K562 (cell line): ENCODE data around the gene CCDC137. TPM values are rescaled to one million over a fixed set of nuclear protein-coding genes. Genes with fewer than 3 reads are reported as not detected.

Source experiments
- CBFA2T2 ChIP-seq: fragments of 450-650 bp; conservative IDR thresholded peaks from 2 replicates; pipeline ENCODE4 v1.6.1; 2017; ENCODE audit warnings: mild to moderate bottlenecking
- CCAR2 ChIP-seq: fragments of 200-400 bp; formaldehyde crosslinking; IDR thresholded peaks from 2 replicates; pipeline ENCODE4 v1.6.1; 2017; ENCODE audit warnings: mild to moderate bottlenecking, low read depth, low read length
- CSDE1 ChIP-seq, 2 experiments: fragments of 450-650 bp; IDR thresholded peaks; 2 replicates each; pipeline ENCODE4 v1.6.1; 2016; ENCODE audit warnings: mild to moderate bottlenecking in 1 of 2
- DMBX1 ChIP-seq: fragments of 250-450 bp; sonication (Bioruptor Pico); IDR thresholded peaks from 2 replicates; pipeline ENCODE4 v1.8.0; 2022; ENCODE audit warnings: inconsistent platforms, mild to moderate bottlenecking, moderate library complexity, borderline replicate concordance
- ETV6 ChIP-seq, 3 experiments: fragments of 150-350 bp in 1 of 3; sonication (generic) in 1 of 3; formaldehyde crosslinking in 1 of 3; IDR thresholded peaks; 2 replicates each; pipeline versions ENCODE4 v1.6.1 to v1.8.0; 2014 to 2022; ENCODE audit warnings: borderline replicate concordance in 2 of 3, low read depth in 2 of 3, antibody characterized with exemption in 1 of 3, low read length in 1 of 3, mild to moderate bottlenecking in 1 of 3, missing genetic modification reagents in 1 of 3
- GABPA ChIP-seq: fragments of 200-800 bp; sonication (Bioruptor generic); conservative IDR thresholded peaks from 2 replicates; pipeline ENCODE4 v1.6.1; 2016; ENCODE audit warnings: low read depth, missing genetic modification characterization, missing compliant biosample characterization
- GABPB1 ChIP-seq: sonication (generic); formaldehyde crosslinking; IDR thresholded peaks from 2 replicates; pipeline ENCODE4 v1.8.0; 2022; ENCODE audit warnings: mild to moderate bottlenecking, missing genetic modification reagents
- JUNB ChIP-seq: fragments of 450-650 bp; formaldehyde crosslinking; conservative IDR thresholded peaks from 2 replicates; pipeline ENCODE4 v1.4.0; 2020; ENCODE audit warnings: mild to moderate bottlenecking
- LCOR ChIP-seq: sonication (generic); formaldehyde crosslinking; IDR thresholded peaks from 2 replicates; pipeline ENCODE4 v1.8.0; 2022; ENCODE audit warnings: mild to moderate bottlenecking, missing genetic modification reagents
- MTA1 ChIP-seq: fragments of 450-650 bp; IDR thresholded peaks from 2 replicates; pipeline ENCODE4 v1.6.1; 2017; ENCODE audit warnings: borderline replicate concordance
- MYBL2 ChIP-seq, 2 experiments: fragments of 450-650 bp in 1 of 2; sonication (generic) in 1 of 2; formaldehyde crosslinking in 1 of 2; IDR thresholded peaks; 2 replicates each; pipeline versions ENCODE4 v1.6.1 to v1.8.1; 2017 to 2022; ENCODE audit warnings: borderline replicate concordance in 1 of 2, inconsistent platforms in 1 of 2, low read depth in 1 of 2, mild to moderate bottlenecking in 1 of 2, missing genetic modification reagents in 1 of 2, moderate library complexity in 1 of 2
- NR3C1 ChIP-seq: sonication (generic); formaldehyde crosslinking; IDR thresholded peaks from 2 replicates; pipeline ENCODE4 v1.8.1; 2022; ENCODE audit warnings: missing genetic modification reagents
- PCBP1 ChIP-seq: fragments of 200-400 bp; formaldehyde crosslinking; IDR thresholded peaks from 2 replicates; pipeline ENCODE4 v1.6.1; 2018; ENCODE audit warnings: mild to moderate bottlenecking, low read depth, low read length; ENCODE audit not compliant: poor library complexity, severe bottlenecking
- PHB2 ChIP-seq: fragments of 450-650 bp; IDR thresholded peaks from 2 replicates; pipeline ENCODE4 v1.6.1; 2017; ENCODE audit warnings: low read depth
- PML ChIP-seq: IDR thresholded peaks from 2 replicates; pipeline ENCODE4 v1.6.1; 2012; ENCODE audit warnings: low read length, inconsistent platforms
- POLR2G ChIP-seq: fragments of 200-400 bp; formaldehyde crosslinking; IDR thresholded peaks from 2 replicates; pipeline ENCODE4 v1.6.1; 2017; ENCODE audit warnings: low read depth, mild to moderate bottlenecking, antibody characterized with exemption, low read length, moderate library complexity
- SRSF7 ChIP-seq: fragments of 200-400 bp; formaldehyde crosslinking; optimal IDR thresholded peaks from 2 replicates; pipeline ENCODE3; 2017; ENCODE audit warnings: mild to moderate bottlenecking, low read depth, low read length
- TBL1XR1 ChIP-seq, 2 experiments: IDR thresholded peaks; 2 replicates each; pipeline ENCODE4 v1.6.1; 2012; ENCODE audit warnings: improper control_type of control experiment in 2 of 2, low read length in 2 of 2, mild to moderate bottlenecking in 1 of 2
- ZFP30 ChIP-seq: fragments of 250-450 bp; sonication (Bioruptor Pico); IDR thresholded peaks from 2 replicates; pipeline ENCODE4 v1.8.0; 2022; ENCODE audit warnings: moderate library complexity, mild to moderate bottlenecking, inconsistent platforms, borderline replicate concordance
- ZNF146 ChIP-seq: IDR thresholded peaks from one replicate; pipeline ENCODE4 v1.6.1; 2018; ENCODE audit warnings: missing compliant biosample characterization; ENCODE audit not compliant: unreplicated experiment
- polyA plus RNA-seq, 8 experiments: library from polyadenylated mRNA; depleted of rRNA in 4 of 8; stranded (reverse) in 5 of 8; unstranded in 3 of 8; fragments of >200 nt; fragmentation: Nextera tagmentation in 2 of 8; fragmentation: Illumina TruSeq in 1 of 8; extraction: Ambion mirVana in 2 of 8; extraction: Trizol in 1 of 8; gene quantifications; 2 replicates each; pipeline versions ENCODE4 v1.2.1 to v1.2.3, GENCODE V29; 2011 to 2014; ENCODE audit warnings: inconsistent platforms in 1 of 8, missing spikeins in 1 of 8
- total RNA-seq, 7 experiments: library from RNA; depleted of rRNA in 6 of 7; stranded (reverse); fragments of >200 nt in 6 of 7; fragmentation: Illumina TruSeq in 2 of 7; extraction: Trizol in 2 of 7; gene quantifications; 2 replicates each; pipeline versions ENCODE4 v1.2.1 to v1.2.3, GENCODE V29; 2011 to 2021; ENCODE audit warnings: low replicate concordance in 1 of 7
- TF ChIP-seq, protein P1 (sequence below): sonication (generic); formaldehyde crosslinking; IDR thresholded peaks from 2 replicates; pipeline ENCODE4 v1.4.0; 2020; ENCODE audit warnings: mild to moderate bottlenecking, missing genetic modification reagents
- TF ChIP-seq, protein P2 (sequence below): fragments of 450-650 bp; conservative IDR thresholded peaks from 2 replicates; pipeline ENCODE4 v1.6.1; 2016; ENCODE audit warnings: missing genetic modification characterization, low read depth, mild to moderate bottlenecking, control low read depth, missing compliant biosample characterization
- TF ChIP-seq, protein P3 (sequence below): IDR thresholded peaks from 2 replicates; pipeline ENCODE4 v1.6.1; 2016; ENCODE audit warnings: missing genetic modification characterization, missing compliant biosample characterization

CCDC137 gene
- total and polyA plus RNA-seq, 9 of the 15 experiments (the other 6 are each of a cell fraction or from before 2014, with no cell fraction given) = 2.3 to 68.1 (median 38.3) TPM

DNA sequence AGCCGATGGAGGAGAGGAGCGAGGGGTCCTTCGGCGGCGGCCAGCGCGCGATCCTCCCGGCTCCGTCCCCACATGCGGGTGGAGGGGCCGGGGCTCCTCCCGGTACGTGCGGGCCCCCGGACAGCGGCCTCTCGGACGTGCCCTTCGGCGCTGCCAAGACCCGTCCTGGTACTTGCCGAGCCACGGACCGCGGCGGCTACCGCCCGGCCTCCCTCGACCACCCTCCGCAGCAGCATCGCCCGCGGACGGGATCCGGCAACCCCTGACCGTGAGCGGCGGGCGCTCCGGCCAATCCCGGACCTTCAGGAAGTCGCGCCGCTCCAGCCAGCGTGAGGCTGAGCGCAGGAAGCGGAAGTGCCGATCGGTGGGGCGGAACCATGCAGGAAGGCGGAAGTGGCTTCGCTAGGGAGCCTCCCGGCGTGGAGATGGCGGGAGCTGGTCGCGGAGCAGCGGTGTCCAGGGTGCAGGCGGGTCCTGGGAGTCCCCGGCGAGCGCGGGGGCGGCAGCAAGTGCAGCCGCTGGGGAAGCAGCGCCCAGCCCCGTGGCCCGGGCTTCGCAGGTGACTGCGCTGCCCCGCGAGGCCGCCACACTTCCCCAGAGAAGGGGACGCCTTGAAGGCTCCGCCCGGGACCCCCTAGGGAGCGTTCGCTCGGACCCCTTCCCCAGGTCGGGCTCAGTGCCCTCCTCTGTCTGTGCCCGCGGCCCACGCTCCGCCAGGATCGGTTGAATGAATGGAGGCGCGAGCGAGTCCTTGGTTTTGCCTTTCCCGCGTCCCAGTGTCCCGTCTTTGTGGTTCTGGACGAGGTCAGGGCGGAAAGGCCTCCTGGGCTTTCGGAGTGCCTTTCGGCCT lies at the start of gene CCDC137, which contains the start of gene OXLD1 (continued):
- TF ChIP-seq, protein P1, sequence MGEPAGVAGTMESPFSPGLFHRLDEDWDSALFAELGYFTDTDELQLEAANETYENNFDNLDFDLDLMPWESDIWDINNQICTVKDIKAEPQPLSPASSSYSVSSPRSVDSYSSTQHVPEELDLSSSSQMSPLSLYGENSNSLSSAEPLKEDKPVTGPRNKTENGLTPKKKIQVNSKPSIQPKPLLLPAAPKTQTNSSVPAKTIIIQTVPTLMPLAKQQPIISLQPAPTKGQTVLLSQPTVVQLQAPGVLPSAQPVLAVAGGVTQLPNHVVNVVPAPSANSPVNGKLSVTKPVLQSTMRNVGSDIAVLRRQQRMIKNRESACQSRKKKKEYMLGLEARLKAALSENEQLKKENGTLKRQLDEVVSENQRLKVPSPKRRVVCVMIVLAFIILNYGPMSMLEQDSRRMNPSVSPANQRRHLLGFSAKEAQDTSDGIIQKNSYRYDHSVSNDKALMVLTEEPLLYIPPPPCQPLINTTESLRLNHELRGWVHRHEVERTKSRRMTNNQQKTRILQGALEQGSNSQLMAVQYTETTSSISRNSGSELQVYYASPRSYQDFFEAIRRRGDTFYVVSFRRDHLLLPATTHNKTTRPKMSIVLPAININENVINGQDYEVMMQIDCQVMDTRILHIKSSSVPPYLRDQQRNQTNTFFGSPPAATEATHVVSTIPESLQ = peak; percentile 40; the same call in 1 of the 2 replicates
- TF ChIP-seq GABPB1 (CRISPR knock-in tag) = peak; percentile 98
- TF ChIP-seq, protein P2, sequence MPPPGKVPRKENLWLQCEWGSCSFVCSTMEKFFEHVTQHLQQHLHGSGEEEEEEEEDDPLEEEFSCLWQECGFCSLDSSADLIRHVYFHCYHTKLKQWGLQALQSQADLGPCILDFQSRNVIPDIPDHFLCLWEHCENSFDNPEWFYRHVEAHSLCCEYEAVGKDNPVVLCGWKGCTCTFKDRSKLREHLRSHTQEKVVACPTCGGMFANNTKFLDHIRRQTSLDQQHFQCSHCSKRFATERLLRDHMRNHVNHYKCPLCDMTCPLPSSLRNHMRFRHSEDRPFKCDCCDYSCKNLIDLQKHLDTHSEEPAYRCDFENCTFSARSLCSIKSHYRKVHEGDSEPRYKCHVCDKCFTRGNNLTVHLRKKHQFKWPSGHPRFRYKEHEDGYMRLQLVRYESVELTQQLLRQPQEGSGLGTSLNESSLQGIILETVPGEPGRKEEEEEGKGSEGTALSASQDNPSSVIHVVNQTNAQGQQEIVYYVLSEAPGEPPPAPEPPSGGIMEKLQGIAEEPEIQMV (tag) = no peak
- TF ChIP-seq, protein P3, sequence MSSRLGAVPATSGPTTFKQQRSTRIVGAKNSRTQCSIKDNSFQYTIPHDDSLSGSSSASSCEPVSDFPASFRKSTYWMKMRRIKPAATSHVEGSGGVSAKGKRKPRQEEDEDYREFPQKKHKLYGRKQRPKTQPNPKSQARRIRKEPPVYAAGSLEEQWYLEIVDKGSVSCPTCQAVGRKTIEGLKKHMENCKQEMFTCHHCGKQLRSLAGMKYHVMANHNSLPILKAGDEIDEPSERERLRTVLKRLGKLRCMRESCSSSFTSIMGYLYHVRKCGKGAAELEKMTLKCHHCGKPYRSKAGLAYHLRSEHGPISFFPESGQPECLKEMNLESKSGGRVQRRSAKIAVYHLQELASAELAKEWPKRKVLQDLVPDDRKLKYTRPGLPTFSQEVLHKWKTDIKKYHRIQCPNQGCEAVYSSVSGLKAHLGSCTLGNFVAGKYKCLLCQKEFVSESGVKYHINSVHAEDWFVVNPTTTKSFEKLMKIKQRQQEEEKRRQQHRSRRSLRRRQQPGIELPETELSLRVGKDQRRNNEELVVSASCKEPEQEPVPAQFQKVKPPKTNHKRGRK (tag) = no peak
- no peak for TF ChIP-seq ZNF146 (CRISPR knock-in tag)
- TF ChIP-seq NR3C1 (CRISPR knock-in tag) = no peak
- no peak for TF ChIP-seq MYBL2 (IDR thresholded peaks at IDR 0.05; ENCODE audit: low read depth)
- no peak for TF ChIP-seq MYBL2 (CRISPR knock-in tag; IDR thresholded peaks at IDR 0.05; ENCODE audit: borderline replicate concordance)
- peak; percentile 99 for TF ChIP-seq GABPA (tag)
- no peak for TF ChIP-seq CBFA2T2
- TF ChIP-seq ETV6 (IDR thresholded peaks at IDR 0.05; ENCODE audit: borderline replicate concordance in 1 of 2, low read depth in 2 of 2, low read length in 1 of 2) = peak; percentile 53 to 74; a peak in 2 of 4 replicates
- no peak for TF ChIP-seq ETV6 (CRISPR knock-in tag; IDR thresholded peaks at IDR 0.05; ENCODE audit: borderline replicate concordance)
- TF ChIP-seq ZFP30 (CRISPR knock-in tag) = no peak
- peak; percentile 76 for TF ChIP-seq PML
- 0 out of 2 replicates have a peak, but pooled peaks have one; percentile 62 for TF ChIP-seq LCOR (CRISPR knock-in tag)
- TF ChIP-seq TBL1XR1 (IDR thresholded peaks at IDR 0.05; ENCODE audit: low read length in 2 of 2) = no peak
- no peak for TF ChIP-seq PHB2
- peak; percentile 95 for TF ChIP-seq PCBP1
- TF ChIP-seq JUNB (CRISPR knock-in tag) = no peak
- peak; percentile 98 for TF ChIP-seq POLR2G
- no peak for TF ChIP-seq CSDE1 (IDR thresholded peaks at IDR 0.05)
- no peak for TF ChIP-seq CCAR2
- no peak for TF ChIP-seq DMBX1 (CRISPR knock-in tag)
- no peak for TF ChIP-seq MTA1
- TF ChIP-seq SRSF7 = no peak
